SK-N-SH treated with all-trans-retinoic acid at 6 μM for 48 hours (cell line): ENCODE data around the gene SMIM38.

Source experiments
- ATAC-seq: fragments of 200-7000 bp; cut with Tn5 transposase; 3 replicates; pipeline ENCODE4 v1.9.1; 2020; ENCODE audit warnings: mild to moderate bottlenecking, moderate library complexity
- ARNTL ChIP-seq: fragments of 450-650 bp; formaldehyde crosslinking; IDR thresholded peaks from 2 replicates; pipeline ENCODE4 v1.5.0; 2020; ENCODE audit warnings: low read depth, mild to moderate bottlenecking, moderate library complexity, borderline replicate concordance
- BACH2 ChIP-seq: fragments of 250-450 bp; sonication (Bioruptor Pico); IDR thresholded peaks from 2 replicates; pipeline ENCODE4 v1.9.0; 2021; ENCODE audit warnings: mild to moderate bottlenecking, borderline replicate concordance
- CREB5 ChIP-seq: fragments of 250-450 bp; sonication (Bioruptor Pico); IDR thresholded peaks from 2 replicates; pipeline ENCODE4 v1.5.1; 2020; ENCODE audit warnings: low read depth, mild to moderate bottlenecking, moderate library complexity
- CSDC2 ChIP-seq: fragments of 250-450 bp; sonication (Bioruptor Pico); IDR thresholded peaks from 2 replicates; pipeline ENCODE4 v1.5.0; 2020; ENCODE audit warnings: mild to moderate bottlenecking, moderate library complexity
- CSRNP3 ChIP-seq: fragments of 250-450 bp; sonication (Bioruptor Pico); IDR thresholded peaks from 2 replicates; pipeline ENCODE4 v1.5.1; 2021; ENCODE audit warnings: mild to moderate bottlenecking, moderate library complexity
- ESRRG ChIP-seq: fragments of 250-450 bp; sonication (Bioruptor Pico); IDR thresholded peaks from 2 replicates; pipeline ENCODE4 v1.6.1; 2021; ENCODE audit warnings: mild to moderate bottlenecking
- ISL1 ChIP-seq: fragments of 250-450 bp; sonication (Bioruptor Pico); IDR thresholded peaks from 2 replicates; pipeline ENCODE4 v2.1.2; 2022; ENCODE audit warnings: mild to moderate bottlenecking, moderate library complexity
- OSR1 ChIP-seq: fragments of 250-450 bp; sonication (Bioruptor Pico); IDR thresholded peaks from 2 replicates; pipeline ENCODE4 v1.8.0; 2022; ENCODE audit warnings: moderate library complexity, mild to moderate bottlenecking, inconsistent platforms
- PATZ1 ChIP-seq: fragments of 250-450 bp; sonication (Bioruptor Pico); IDR thresholded peaks from 2 replicates; pipeline ENCODE4 v1.8.0; 2020; ENCODE audit warnings: mild to moderate bottlenecking, moderate library complexity, borderline replicate concordance
- POU6F1 ChIP-seq: fragments of 250-450 bp; sonication (Bioruptor Pico); IDR thresholded peaks from 2 replicates; pipeline ENCODE4 v1.8.0; 2021; ENCODE audit warnings: low read depth, mild to moderate bottlenecking, moderate library complexity, borderline replicate concordance
- PPARA ChIP-seq: fragments of 250-450 bp; sonication (Bioruptor Pico); IDR thresholded peaks from 2 replicates; pipeline ENCODE4 v1.5.0; 2020; ENCODE audit warnings: mild to moderate bottlenecking, borderline replicate concordance
- RARB ChIP-seq: fragments of 250-450 bp; sonication (Bioruptor Pico); IDR thresholded peaks from 2 replicates; pipeline ENCODE4 v1.8.0; 2021; ENCODE audit warnings: mild to moderate bottlenecking, moderate library complexity
- TCF4 ChIP-seq: fragments of 250-450 bp; sonication (Bioruptor Pico); IDR thresholded peaks from 2 replicates; pipeline ENCODE4 v1.8.0; 2021; ENCODE audit warnings: mild to moderate bottlenecking, moderate library complexity, borderline replicate concordance
- TOX ChIP-seq: fragments of 250-450 bp; sonication (Bioruptor Pico); IDR thresholded peaks from 2 replicates; pipeline ENCODE4 v1.8.0; 2021; ENCODE audit warnings: mild to moderate bottlenecking, moderate library complexity, borderline replicate concordance
- TSHZ2 ChIP-seq: fragments of 250-450 bp; sonication (Bioruptor Pico); IDR thresholded peaks from 2 replicates; pipeline ENCODE4 v1.5.0; 2020; ENCODE audit warnings: mild to moderate bottlenecking, moderate library complexity
- ZC3H10 ChIP-seq: fragments of 250-450 bp; sonication (Bioruptor Pico); IDR thresholded peaks from 2 replicates; pipeline ENCODE4 v1.5.1; 2021; ENCODE audit warnings: mild to moderate bottlenecking, moderate library complexity
- ZFP3 ChIP-seq: fragments of 250-450 bp; sonication (Bioruptor Pico); IDR thresholded peaks from 2 replicates; pipeline ENCODE4 v1.5.0; 2020; ENCODE audit warnings: mild to moderate bottlenecking, moderate library complexity
- ZFP30 ChIP-seq: fragments of 450-650 bp; formaldehyde crosslinking; IDR thresholded peaks from 2 replicates; pipeline ENCODE4 v1.5.0; 2022; ENCODE audit warnings: mild to moderate bottlenecking, moderate library complexity
- ZNF565 ChIP-seq: fragments of 450-650 bp; formaldehyde crosslinking; conservative IDR thresholded peaks from 2 replicates; pipeline ENCODE4 v1.5.0; 2020; ENCODE audit warnings: low read depth, mild to moderate bottlenecking, moderate library complexity
- ZNF70 ChIP-seq: fragments of 450-650 bp; formaldehyde crosslinking; IDR thresholded peaks from 2 replicates; pipeline ENCODE4 v1.5.0; 2020; ENCODE audit warnings: mild to moderate bottlenecking, moderate library complexity
- ZNF8 ChIP-seq: fragments of 450-650 bp; formaldehyde crosslinking; IDR thresholded peaks from 2 replicates; pipeline ENCODE4 v1.5.0; 2020; ENCODE audit warnings: mild to moderate bottlenecking, moderate library complexity

The SMIM38 gene

GRCh38 chr11:69116671-69117070, 39.1 kb upstream of the SMIM38 start:
- ATAC-seq, result no peak
- no peak for TF ChIP-seq ZNF8
- no peak for TF ChIP-seq TSHZ2 (CRISPR knock-in tag)
- no peak for TF ChIP-seq CREB5 (CRISPR knock-in tag)
- no peak for TF ChIP-seq TOX (CRISPR knock-in tag)

GRCh38 chr11:69119190-69119589, 36.5 kb upstream of the SMIM38 start:
- no peak for ATAC-seq
- TF ChIP-seq ZFP30 (CRISPR knock-in tag), result no peak
- no peak for TF ChIP-seq CSDC2

GRCh38 chr11:69120096-69120875, 35.4 kb upstream of the SMIM38 start:
- ATAC-seq, result no peak
- TF ChIP-seq TSHZ2 (CRISPR knock-in tag) (no peak), ESRRG (CRISPR knock-in tag) (no peak), CSDC2 (no peak), POU6F1 (CRISPR knock-in tag) (no peak), ZNF565 (CRISPR knock-in tag) (no peak), TCF4 (CRISPR knock-in tag) (no peak), ARNTL (CRISPR knock-in tag) (no peak), CSRNP3 (CRISPR knock-in tag) (no peak), BACH2 (CRISPR knock-in tag) (no peak), ZC3H10 (CRISPR knock-in tag) (no peak), PATZ1 (CRISPR knock-in tag) (no peak), OSR1 (CRISPR knock-in tag) (no peak), ZNF70 (no peak), RARB (CRISPR knock-in tag) (no peak), ZNF8 (no peak), PPARA (CRISPR knock-in tag) (no peak), ISL1 (CRISPR knock-in tag) (no peak), ZFP3 (CRISPR knock-in tag) (no peak)
- TF ChIP-seq, all 23 proteins: peak for 0
